Skin of body (tissue), 2 donors: ENCODE measurements around the gene PRR36. TPM values are rescaled to one million over a fixed set of nuclear protein-coding genes. Genes with fewer than 3 reads are reported as not detected.

Experiments used
- DNase-seq: peaks from one replicate; lab custom pipeline; 2025; lab: John Stamatoyannopoulos, UW
- total RNA-seq: library from RNA; depleted of rRNA; stranded (reverse); fragments of >200 nt; gene quantifications from one replicate; pipeline ENCODE4 v1.2.3, GENCODE V29; 2014

The PRR36 gene
- total RNA-seq, 1 donor from 2014 or later = 0.10 TPM

- DNase-seq = no peak
These were observed 1.6 kb downstream of the PRR36 start for GRCh38 chr19:7872306-7873204.

- no peak for DNase-seq
These were observed 2.5 kb downstream of the PRR36 start for GRCh38 chr19:7871437-7872305.

GRCh38 chr19:7870571-7871436 lies 3.4 kb downstream of the PRR36 start:
- DNase-seq = no peak

- no peak for DNase-seq
These were observed 4.2 kb downstream of the PRR36 start for GRCh38 chr19:7869910-7870511.

GRCh38 chr19:7869453-7869909 lies 4.7 kb downstream of the PRR36 start:
- DNase-seq = no peak

- no peak for DNase-seq
These were observed 5.3 kb downstream of the PRR36 start for GRCh38 chr19:7868671-7869452.

- DNase-seq = no peak
These were observed 5.9 kb downstream of the PRR36 start for GRCh38 chr19:7868326-7868670.

- DNase-seq = no peak
These were observed 6.9 kb downstream of the PRR36 start for GRCh38 chr19:7867092-7867844.

GRCh38 chr19:7866399-7867091 lies 7.6 kb downstream of the PRR36 start:
- no peak for DNase-seq

- no peak for DNase-seq
These were observed 8.8 kb downstream of the PRR36 start for GRCh38 chr19:7865262-7865911.

GRCh38 chr19:7864690-7865074 lies 9.5 kb downstream of the PRR36 start:
- no peak for DNase-seq

- DNase-seq = no peak
These were observed 10.1 kb downstream of the PRR36 start for GRCh38 chr19:7863971-7864689.

- no peak for DNase-seq
These were observed 10.8 kb downstream of the PRR36 start for GRCh38 chr19:7863157-7863970.

GRCh38 chr19:7862413-7862951 lies 11.7 kb downstream of the PRR36 start:
- DNase-seq = no peak

GRCh38 chr19:7861619-7862412 lies 12.4 kb downstream of the PRR36 start:
- no peak for DNase-seq
